HG02938 (cell line): ENCODE data around the gene TMEM171.

Experiments
- ATAC-seq: cut with Tn5 transposase; IDR thresholded peaks from one replicate; pipeline ENCODE4 v1.9.1; 2021; ENCODE audit warnings: mild to moderate bottlenecking, moderate library complexity; ENCODE audit not compliant: unreplicated experiment

The TMEM171 gene, protein sequence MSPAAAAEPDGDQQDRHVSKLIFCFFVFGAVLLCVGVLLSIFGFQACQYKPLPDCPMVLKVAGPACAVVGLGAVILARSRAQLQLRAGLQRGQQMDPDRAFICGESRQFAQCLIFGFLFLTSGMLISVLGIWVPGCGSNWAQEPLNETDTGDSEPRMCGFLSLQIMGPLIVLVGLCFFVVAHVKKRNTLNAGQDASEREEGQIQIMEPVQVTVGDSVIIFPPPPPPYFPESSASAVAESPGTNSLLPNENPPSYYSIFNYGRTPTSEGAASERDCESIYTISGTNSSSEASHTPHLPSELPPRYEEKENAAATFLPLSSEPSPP

DNA sequence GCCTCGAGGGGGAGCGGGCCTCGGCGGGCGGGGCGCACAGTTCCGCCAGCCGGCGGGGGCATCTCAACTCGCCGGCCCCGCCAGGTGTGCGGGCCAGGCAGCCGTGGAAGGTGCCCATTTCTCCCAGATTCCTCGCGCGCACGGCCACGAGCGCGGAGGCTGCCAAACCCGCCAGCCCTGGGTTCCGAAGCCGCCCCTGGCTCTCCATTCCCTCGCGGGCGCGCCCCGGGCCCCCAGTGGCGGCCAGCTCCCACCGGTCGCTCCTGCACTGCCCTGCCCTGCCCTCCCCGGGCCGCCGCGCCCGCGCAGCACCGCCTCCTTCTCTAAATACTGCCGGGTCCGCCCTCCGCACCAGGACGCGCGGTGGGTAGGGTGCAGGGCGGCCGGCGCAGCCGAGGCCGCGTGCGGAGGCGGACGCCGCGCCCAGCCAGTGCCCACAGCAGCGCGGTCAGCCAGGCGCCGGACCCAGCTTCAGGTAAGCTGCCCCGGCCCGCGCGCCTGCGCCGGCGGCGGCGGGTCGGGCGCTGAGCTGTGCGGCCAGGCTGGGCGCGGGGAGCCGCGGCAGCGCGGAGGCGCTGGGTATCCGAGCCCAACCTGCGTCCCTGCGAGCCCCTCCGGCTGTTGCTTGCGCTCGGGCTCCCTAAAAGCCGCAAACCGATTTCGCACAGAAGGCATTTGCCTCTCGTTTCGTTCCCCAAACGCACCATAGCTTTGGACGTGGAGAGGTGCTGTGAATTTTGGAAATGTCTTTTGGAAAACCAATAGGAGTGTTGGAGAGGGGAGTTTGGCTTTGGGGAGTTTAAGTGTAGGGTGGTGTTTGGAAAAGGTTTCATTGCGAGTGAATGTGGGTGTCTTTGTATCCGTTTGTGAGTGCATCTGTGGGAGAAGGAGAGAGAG, at the start of gene TMEM171:
Gene TMEM171 (plus strand): TSS at position 354 of the 897 bp plus-strand sequence. CDS start 2,799 bp downstream, outside the sequence.
- ATAC-seq = no peak

- ATAC-seq = no peak
Measured at GRCh38 chr5:73081093-73081492, 39.3 kb upstream of the TMEM171 start.

DNA sequence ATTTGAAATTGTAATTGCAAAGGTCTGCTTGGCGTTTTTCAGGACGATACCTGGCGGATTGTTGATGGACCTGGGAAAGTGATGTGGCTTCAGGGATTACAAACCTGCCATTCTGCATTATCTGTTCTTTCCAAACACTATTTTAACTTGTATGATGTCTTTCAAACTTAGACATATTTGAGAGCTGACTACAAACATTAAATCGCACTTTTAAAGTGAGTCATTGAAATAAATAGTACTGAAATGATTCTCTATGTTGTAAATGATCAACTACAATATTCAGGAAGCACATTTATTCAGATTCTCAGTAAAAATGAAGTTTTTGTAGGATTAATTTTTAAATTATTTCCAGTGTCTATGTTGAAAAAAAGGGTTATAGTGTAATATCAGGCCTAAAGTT, 32.3 kb upstream of the TMEM171 start:
- ATAC-seq = no peak

GRCh38 chr5:73093943-73094342, 26.4 kb upstream of the TMEM171 start:
- ATAC-seq = no peak

GRCh38 chr5:73094415-73094814, 26.0 kb upstream of the TMEM171 start:
- no peak for ATAC-seq

GRCh38 chr5:73095564-73096238, 24.7 kb upstream of the TMEM171 start:
- ATAC-seq = no peak

DNA sequence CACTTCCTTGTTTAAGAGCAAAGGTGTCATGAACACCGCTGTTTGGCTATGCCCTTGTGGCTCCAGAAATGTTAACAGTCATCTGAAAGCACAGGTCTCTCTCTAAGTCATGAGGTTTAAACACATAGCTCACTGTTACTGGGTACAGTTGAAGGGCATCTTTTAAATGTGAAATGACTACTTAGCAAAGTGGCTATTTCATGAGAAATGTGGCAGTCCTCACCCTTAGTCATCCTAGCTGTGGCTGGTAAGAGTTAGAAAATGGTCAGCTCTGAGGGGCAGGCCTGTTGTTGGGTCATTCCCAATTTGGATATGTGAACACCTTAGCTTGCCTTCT, 24.2 kb upstream of the TMEM171 start:
- ATAC-seq = no peak

GRCh38 chr5:73097740-73098139, 22.6 kb upstream of the TMEM171 start:
- no peak for ATAC-seq

DNA sequence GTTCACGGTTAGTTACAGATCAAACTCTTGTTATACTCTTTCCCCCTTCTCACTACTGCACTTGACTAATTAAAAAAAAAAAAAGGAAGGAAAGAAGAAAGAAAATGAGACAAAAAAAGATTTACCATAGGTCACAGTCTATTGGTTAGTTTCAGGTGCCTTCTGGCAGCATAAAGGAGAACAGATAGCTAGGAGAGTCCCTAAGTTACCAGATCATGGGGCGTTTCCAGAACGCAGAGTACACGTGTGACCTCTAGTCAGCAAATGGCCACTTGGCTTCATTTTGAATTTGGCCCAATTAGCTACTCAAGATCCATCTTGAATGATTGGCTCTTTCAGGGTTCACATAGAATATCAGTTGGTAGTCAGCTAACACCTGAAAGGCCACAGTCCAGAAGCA, 20.3 kb upstream of the TMEM171 start:
- no peak for ATAC-seq

DNA sequence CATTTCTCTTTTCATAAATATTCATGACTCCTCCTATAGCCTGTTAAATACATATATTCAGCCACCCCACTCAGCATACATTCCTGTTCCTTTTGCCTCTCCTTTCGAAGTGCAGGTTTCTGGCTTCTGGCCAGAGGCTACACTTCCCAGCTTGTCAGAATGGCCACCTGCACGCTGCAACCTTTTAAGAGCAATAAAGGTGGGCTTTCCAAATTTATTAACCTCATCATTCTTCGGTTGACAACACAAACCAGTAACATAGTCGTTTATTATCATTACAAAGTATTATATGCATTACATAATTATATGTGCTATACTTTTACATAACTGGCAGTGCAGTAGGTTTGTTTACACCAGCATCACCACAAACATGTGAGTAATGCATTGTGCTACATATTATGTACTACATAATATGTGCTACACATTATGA, 16.5 kb upstream of the TMEM171 start:
- no peak for ATAC-seq

- ATAC-seq = no peak
Measured at GRCh38 chr5:73104326-73104725, 16.0 kb upstream of the TMEM171 start.

DNA sequence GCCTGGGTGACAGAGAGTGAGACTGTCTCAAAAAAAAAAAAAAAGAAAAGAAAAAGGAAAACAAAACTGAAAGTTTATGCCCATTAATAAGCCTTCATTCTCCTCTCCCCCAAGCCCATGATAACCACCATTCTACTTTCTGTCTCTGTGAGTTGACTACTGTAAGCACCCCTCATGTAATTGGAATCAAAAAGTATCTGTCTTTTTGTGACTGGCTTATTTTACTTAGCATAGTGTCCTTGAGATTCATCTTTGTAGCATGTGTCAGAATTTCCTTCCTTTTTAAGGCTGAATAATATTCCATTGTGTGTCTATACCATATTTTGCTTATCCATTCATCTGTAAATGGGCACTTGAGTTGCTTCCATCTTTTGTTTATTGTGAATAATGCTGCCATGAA, 14.0 kb upstream of the TMEM171 start:
- no peak for ATAC-seq

- no peak for ATAC-seq
Measured at GRCh38 chr5:73110190-73110589, 10.2 kb upstream of the TMEM171 start.

DNA sequence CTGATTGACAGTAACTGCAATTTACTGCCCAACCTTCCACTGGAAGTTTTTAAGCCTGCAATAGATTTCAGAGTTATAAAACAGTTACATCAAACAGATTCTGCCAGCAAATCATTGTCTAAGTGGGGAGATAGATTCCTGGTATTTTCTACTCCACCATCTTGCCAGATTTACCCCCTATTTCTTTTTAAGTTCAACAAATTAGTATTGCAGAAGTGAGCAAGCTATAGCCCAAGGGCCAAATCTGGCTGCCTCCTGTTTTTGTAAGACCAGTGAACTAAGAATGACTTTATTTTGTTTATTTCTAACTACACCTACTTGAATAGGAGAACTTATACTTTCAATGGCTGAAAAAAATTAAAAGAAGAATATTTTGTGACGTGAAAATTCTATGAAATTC, 8.8 kb upstream of the TMEM171 start:
- ATAC-seq = no peak

- no peak for ATAC-seq
Measured at GRCh38 chr5:73112359-73112758, 8.0 kb upstream of the TMEM171 start.

DNA sequence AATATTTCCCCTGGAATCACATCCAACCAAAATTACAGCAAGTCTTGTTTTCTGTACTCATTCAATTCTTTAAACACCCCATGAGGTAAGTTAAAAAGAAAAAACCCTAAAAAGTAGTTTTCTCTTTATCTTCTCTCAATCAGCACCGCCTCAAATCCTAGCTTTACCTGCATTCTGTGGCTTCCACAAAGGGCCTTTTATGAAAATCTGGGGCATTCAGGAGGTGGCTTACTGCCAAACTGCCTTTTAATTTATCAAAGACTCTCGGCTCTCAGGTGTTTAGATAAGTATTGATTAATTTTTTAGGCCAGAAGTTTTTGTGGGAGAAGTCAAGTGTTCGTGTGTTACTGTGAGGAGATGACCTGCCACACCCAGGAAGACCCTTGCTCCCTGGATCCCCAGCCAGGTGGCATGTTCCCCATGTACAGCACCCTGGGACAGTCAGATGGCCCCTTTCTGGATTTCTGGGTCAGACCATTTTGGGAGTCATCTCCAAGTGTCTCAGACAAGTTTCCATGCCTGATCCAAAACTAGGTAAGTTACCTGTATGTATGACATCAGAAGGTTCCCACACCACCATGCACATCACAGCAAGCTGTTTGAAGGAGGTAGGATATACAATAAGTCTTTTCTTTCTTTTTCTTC, 6.2 kb upstream of the TMEM171 start:
- ATAC-seq = no peak

- ATAC-seq = no peak
Measured at GRCh38 chr5:73115399-73116051, 4.8 kb upstream of the TMEM171 start.

DNA sequence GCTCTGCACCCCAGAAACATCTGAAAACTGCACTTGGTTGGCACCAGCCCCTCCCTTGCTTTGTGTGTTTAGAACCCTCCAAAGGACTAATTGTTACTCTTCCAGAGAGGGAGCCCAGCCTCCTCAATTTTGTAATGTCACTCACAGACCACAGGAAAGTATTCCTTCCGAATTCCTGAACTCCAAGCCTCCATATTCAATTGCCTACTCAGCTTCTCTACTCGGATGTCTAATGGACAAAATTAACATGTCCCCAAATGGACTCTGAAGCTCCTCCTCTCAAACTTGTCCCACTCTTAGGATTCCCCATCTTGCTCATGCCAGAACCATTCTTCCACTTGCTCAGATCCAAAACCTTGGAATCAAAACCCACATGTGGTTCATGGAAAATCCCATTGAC, 3.9 kb upstream of the TMEM171 start:
- ATAC-seq = no peak

DNA sequence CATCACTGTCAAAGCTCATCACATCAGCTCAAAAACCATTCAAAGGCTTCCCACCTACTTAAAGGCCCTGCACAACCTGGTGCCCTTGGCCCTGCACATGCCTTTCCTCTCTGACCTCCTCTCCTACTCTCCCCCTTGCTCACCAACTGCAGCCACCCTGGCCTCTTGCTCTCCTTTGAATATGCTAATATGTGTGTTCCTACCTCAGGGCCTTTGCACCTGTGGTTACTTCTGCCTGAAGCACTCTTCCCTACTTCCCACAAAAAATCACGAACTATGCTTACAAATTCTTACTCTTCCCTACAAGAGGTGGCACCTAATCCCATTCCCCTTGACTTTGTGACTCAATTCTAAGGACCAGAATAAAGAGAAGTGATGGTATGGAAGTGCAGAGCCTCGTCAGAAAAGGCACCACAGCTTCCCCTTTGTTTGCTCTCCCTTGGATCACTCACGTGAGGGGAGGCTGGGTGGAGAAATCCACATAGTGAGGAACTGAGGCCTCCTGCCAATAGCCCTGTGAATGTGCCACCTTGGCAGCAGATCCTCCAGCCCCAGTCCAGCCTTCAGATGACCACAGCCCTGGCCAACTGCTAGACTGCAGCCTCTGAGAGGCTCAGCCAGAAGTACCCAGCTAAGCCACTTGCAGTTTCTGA, 3.2 kb upstream of the TMEM171 start:
- no peak for ATAC-seq

DNA sequence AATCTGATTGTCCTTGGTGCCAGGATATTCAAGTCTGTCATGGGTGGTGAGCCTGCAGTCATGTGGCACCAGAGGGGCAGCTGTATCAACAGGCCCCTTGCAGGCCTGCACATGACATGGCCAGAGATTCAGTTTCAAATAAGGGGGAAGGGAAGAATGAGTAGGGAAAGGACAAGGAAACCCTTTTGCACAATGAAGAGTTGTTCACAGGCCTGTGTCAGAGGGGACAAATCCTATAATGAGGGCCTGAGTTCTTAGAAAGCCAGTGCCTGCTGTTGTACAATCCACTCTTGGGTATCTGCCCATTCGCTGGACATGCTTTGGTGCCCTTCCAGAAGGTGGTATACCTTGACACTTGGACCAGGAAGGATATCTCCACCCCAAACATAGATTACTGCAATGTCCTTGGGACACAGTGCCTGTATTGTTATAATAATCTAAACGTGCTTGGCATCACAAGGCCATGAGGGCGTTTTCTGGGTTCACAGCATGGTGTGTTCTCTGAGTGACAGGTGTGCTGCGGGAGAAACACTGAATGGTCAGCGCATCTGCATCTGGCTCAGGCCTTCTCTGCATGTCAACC, 1.9 kb upstream of the TMEM171 start:
- no peak for ATAC-seq
